Right ventricle myocardium superior (tissue), 1 donor: ENCODE data around the gene PCDH1. TPM values are rescaled to one million over a fixed set of nuclear protein-coding genes. Genes with fewer than 3 reads are reported as not detected.
"Not testable (repeated sequence)": the region's sequence is repeated elsewhere in the genome, so short reads cannot be mapped to it uniquely, and the experiment has no call there.

Experiments used
- ATAC-seq: fragments of 200-7000 bp; cut with Tn5 transposase; one replicate; pipeline ENCODE4 v1.9.1; 2020; ENCODE audit warnings: mild to moderate bottlenecking; ENCODE audit not compliant: poor library complexity
- DNase-seq: peaks from one replicate; pipeline ENCODE4 v3.0.0-alpha.2; 2020
- intact Hi-C: fragments of 100-400 bp; cut with DNase I; formaldehyde crosslinking; loops from one replicate; pipeline ENCODE4 v1.11.2; 2022
- total RNA-seq: library from RNA; stranded (reverse); fragmentation: NEBNext Ultra II Directional; extraction: Animal tissue kit (Norgen Biotek cat#: 25700); gene quantifications from one replicate; pipeline ENCODE4 v1.2.1, GENCODE V29; 2021
- donor health status: DM: no; HTN: yes; CAD: no; lungs with severe emphysema.

Gene PCDH1
- total RNA-seq, 1 donor from 2014 or later = 15.8 TPM

DNA sequence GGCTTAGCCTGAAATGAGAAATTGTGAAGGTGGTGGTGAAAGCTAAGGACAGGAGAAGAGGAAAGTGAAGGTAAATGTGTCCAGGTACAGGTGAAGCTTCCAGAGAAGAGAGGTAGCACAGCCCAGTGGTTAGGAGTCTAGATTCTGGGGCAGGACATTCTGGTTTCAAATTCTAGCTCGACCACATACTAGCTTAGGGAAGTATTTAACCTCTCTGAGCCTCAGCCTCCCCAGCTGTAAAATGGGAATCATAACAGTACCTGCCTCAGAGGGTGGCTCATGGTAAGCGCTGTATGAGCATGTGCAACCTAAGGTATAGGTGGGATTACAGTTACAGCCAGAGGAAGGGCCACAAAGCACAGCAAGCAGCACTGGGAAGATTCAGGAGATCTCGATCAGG is 55.2 kb downstream of the PCDH1 start:
- no peak for DNase-seq
- ATAC-seq = no peak
- intact Hi-C loops = no loop called here

DNA sequence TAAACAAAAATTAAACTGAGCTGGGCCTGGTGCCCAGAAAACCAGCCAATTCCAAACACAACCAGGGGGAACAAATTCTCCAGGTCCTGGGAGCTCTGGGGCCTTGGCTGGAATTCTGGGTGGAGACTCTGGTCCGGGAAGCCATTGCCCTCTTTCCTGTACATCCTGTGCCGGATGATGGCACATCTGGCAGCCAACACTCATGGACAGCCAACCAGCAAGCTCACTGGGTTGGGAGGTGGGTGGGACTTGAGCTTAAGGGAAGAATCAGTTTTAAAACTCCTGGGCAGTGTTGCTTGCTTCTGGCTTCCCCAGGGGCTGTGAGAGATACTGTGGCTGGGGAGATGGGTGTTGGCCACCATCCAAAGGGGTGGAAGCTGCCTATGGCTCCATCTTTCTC is 56.1 kb downstream of the PCDH1 start:
- DNase-seq (peak; percentile 53), ATAC-seq (peak; percentile 29)
- intact Hi-C loops = no loop called here

DNA sequence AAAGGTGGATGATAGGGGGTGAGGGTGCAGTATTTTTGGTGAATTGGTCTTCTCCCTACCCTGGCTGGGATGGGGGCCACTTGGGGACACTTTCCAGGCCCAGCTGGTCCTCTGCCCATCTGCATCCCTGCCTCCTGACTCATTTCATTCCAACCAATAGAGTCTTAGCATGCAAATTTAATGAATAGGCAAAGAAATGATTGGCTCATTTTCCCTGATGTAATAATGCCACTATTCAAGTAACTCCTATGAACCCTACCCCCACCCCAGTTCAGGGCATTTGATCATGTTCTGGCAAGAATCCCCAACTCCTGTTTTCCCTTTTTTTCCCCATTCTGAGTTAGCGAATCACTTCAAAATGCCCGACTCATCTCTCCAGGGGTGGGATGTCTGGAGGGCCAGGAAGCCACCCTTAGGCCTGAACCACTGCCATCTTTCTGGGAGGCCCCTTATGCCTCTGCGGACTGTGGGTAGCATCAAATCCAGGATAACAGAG is 56.7 kb downstream of the PCDH1 start:
- ATAC-seq = no peak
- intact Hi-C loops = no loop called here
- DNase-seq = no peak

DNA sequence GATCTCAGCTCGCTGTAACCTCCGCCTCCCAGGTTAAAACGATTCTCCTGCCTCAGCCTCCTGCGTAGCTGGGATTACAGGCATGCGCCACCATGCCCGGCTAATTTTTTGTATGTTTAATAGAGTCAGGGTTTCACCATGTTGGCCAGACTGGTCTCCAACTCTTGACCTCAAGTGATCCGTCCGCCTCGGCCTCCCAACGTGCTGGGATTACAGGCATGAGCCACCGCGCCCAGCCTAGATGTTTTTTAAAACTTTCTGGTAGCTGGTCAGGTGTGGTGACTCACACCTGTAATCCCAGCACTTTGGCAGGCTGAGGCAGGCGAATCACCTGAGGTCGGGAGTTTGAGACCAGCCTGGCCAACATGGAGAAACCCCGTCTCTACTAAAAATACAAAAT is 57.5 kb downstream of the PCDH1 start:
- DNase-seq, ATAC-seq, intact Hi-C loops: not testable (repeated sequence)

DNA sequence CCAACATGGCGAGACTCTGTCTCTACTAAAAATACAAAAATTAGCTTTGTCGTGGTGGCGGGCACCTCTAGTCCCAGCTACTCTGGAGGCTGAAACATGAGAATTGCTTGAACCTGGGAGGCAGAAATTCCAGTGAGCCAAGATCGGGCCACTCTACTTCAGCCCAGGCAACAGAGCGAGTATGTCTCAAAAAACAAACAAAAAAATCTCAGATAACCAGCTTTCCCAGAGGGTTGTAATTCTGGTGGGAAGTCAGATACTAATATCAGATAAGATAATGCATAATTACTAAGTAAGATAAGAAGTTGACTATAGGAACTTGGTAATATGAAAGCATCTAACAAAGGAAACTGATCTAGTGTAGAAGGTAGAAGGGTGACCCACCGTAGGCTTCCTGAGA is 60.6 kb downstream of the PCDH1 start:
- ATAC-seq = no peak
- intact Hi-C loops = loop anchor here (10.0 kb wide), 1 partner anchor 113 kb away; no protein-coding TSS in a partner anchor
- DNase-seq = no peak

DNA sequence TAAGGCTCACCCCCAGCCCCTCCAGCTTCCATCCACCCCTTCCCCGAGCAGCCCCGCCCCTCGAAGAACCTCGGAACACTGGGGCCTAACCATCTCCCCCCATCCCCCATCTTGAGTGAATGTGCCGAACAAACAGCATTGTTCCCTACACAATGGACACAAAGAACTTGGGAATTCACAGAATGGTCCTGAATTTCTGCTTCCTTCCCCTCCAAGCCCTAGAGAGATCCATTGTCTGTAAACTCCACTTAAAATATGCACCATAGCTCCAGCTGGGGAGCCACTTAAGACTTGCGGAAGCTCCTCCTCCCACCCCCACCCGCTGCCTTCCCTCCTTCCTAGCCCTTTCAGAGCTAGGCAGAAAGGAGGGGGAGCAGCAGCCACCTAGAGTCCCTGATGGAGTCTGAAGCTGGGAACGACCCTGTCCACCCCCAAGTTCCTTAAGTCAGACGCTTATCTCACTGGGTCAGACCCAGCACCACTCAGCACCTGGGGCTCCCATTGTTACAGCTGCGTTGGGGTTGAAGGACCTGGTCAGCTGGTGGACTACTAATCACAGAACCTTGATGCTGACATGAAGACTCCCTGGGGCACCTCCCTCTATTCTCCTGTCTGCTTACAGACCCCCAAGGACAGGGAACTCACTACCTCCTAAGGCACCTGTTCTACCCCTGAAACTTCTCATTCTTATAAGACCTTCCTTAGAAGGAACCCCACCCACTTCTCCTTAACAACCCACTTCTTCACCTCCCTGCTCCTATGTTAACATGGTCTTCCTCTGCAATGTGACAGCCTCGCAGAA is 61.4 kb downstream of the PCDH1 start:
- no peak for DNase-seq
- intact Hi-C loops = loop anchor here (10.0 kb wide), 1 partner anchor 112 kb away; no protein-coding TSS in a partner anchor
- peak; percentile 45 for ATAC-seq

DNA sequence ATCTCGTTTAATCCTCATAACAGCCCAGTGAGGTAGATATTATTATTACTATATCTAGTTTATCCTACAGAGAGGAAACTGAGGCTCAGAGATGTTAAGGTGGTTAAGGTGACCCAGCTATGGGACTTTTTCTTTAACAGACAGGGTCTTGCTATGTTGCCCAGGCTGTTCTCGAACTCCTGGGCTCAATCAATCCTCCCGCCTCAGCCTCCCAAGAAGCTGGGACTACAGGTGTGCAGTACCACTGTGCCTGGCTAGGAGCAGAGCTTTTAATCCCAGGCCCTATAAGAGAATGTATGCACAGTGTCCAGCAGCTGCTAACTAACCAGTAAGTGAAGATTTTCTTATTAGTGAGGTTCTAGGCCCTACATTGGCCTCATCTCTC is 62.4 kb downstream of the PCDH1 start:
- DNase-seq = no peak
- intact Hi-C loops = loop anchor here (10.0 kb wide), 1 partner anchor 111 kb away; no protein-coding TSS in a partner anchor
- ATAC-seq = no peak

DNA sequence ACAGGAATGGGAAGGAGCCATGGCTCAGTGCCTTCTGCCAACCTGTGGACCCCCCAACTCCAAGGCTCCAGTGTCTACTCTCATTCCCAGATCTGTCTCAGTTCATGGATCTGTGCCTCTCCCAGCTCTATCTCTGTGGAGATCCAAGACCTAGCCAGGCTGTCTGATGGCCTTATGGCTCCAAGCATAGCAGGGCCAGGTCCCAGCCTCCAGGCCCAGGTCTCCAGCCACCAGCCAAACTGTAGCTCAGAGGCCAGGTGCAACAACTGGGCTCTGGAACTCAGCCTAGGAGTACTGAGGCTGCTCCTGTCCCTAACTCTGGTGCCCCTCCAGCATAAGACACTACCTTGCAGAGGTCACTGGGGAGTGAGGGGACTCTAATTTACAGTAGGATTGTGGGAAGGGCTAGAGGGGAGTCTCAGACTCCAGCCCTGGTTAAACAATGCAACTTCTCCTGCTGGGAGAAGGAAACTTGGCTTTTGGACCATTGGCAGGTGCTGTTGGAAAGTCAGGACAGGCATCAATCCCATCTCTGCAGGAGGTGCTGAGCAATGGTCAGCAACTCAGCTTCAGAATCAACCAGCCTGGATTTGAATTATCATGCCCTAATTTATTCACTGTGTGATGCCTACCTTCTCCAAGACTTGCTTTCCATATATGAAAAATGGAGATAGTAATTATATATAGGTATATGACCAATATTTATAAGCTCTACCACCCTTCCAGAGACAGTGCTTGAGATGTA is 63.0 kb downstream of the PCDH1 start:
- ATAC-seq (no peak), DNase-seq (no peak)
- intact Hi-C loops = loop anchor here (10.0 kb wide), 1 partner anchor 110 kb away; no protein-coding TSS in a partner anchor

DNA sequence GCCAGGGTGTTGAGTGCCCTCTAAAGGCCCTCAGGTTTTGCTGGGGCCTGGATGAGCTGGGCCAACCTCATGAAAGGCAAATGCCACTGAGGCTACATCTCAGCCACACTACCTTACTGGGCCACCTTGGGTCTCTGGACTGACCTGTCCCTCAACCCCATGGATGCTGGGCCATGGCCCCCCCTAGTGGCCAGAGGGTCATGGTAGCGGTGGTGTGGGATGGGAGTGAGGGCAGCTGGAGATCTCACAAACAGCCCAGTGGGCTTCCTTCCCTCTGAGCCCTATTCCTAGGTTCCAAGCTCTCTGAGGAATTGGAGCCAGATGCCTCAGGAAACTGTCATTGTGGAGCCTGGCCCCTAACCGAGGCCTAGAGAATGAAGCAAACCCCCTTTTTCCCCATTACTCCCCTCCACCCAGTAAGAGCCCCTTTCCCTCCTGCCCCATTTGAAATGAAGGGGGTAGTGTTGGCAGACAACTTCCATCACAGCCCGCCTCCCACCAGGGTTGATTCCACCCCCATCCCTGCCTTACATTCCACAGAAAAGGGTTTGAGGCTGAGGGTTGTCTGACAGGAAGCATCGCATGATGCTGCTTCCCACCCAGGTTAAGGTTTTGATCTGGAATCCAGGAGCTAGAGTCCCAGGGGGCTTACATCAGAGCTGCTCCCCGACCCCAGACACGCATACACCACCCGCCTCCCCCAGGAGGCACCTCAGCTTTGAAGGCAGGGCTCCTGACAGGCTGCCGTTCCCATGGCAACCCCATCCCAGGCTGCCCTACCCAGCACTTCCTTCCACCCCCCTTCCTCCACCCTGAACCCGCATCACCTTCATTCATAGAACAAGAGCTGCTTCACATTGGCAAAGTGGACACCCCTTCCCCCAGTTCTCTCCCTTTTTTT is 63.9 kb downstream of the PCDH1 start:
- ATAC-seq = peak; percentile 78
- peak; percentile 64 for DNase-seq
- intact Hi-C loops = loop anchor here (5.0 to 10.0 kb wide), 2 partner anchors 63 to 110 kb away; partner anchors contain the start of gene PCDH1

DNA sequence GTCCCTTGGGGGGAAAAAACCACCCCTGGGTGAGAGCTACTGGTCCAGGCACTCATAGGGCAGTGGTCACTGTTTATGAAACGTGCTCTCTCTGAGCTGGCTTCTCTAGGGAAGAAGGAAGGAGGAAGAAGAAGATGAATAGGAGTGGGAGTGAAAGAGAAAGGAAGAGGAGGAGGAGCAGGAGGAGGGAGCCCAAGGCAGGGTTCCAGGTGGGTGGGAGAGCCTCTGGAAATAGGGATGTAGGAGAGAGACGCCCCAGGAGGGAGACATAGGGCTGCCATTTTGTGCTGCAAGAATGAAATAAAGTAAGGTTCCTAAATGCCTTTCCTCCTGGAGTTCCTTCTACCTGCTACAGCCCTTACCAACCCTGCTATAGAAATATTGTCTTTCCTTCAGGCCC is 65.7 kb downstream of the PCDH1 start:
- intact Hi-C loops = loop anchor here (5.0 to 10.0 kb wide), 2 partner anchors 65 to 108 kb away; partner anchors contain the start of gene PCDH1
- ATAC-seq (no peak), DNase-seq (no peak)

DNA sequence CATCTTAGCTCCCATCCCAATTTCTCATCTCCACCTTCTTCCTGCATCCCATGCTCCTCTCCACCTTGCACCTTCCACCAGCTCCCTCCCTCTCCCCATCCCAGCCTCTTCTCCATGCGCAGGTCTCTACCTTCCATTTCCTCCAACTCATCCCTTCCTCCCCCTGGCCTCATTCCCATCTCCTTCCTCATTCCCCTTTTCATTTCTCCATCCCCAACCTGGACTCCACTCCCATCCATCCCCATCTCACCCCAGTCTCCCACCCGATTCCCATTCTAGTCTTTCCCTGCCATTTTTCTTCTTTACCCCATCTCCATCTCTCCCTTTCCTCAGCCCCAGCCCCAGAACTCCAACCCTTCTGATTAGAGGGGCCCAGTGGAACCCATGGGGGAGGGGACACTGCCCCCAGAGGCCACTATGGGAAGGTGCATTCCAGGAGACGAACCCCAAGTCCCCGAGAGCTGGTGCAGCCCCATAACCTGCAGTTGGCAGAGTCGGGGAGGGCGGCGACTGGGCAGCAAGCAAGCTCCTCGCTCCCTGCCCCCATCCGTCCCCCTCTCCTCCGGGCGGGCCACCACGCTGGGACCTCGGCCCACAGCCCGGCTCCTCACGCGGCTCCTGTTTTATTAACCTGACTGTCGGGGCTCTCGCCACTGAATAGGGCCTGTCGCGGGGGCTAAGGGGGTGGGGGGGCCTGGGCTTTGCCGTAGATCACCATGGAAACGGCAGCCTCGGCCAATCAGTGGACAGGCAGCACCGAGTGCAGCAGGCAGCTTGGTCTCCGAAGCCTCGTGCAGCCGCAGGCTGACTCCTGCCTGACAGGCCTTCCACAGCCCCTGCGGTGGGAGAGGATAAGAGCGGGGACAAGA is 66.7 kb downstream of the PCDH1 start:
- DNase-seq = no peak
- ATAC-seq = no peak
- intact Hi-C loops = loop anchor here (5.0 to 10.0 kb wide), 2 partner anchors 66 to 107 kb away; partner anchors contain the start of gene PCDH1

DNA sequence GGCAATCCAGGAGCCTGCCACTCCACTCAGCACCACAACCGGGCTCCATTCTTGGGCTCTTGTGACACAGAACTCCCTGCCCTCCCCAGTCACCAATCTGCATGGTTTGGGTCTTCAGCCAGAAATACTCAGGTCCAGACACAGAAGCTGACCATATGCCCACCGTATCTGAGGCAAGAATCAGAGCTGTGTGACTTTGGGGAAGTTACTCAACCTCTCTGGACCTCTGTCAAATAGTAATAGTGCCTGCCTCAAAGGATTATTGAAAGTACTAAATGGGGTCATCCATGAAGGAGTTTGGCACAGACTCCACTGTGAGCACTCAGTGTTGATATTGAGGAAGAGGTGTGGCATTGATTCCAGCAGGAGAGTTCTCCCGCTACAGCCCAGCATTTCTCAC is 67.5 kb downstream of the PCDH1 start:
- no peak for ATAC-seq
- intact Hi-C loops = loop anchor here (5.0 to 10.0 kb wide), 2 partner anchors 67 to 106 kb away; partner anchors contain the start of gene PCDH1
- no peak for DNase-seq

DNA sequence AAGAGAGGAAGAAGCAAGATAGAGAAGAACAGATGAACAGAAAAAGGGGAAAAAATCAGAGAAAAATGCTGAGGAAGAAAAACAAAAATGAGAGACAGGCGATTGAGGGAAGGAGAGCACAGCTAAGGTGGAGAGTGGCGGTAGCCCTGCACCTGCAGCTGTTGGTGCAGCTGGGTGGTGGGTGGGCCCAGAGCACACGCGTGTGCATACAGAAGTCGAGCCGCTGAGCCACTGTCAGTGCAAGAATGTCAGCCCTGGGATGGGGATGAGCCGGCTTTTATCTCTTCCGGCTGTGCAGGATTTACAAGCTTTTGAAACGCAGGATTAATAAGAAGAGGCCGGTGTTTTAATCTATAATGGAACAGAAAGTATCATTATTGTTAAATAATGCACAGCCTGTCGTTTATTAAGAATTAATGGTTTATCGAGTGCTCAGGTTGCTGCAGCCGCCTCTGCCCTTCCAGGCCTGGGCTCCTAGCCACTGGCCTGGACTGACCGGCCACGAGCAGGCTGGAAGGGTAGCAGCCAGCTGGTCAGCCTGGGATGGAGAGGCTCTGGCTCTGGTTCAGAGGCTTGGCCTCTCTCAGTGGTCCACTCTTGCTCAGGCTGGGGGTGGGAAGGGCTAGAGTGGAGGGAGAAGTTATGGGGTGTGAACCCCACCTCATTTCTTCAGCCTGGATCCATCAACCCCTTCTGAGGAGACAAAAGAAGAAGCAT is 68.7 kb downstream of the PCDH1 start:
- DNase-seq = no peak
- ATAC-seq = no peak
- intact Hi-C loops = loop anchor here (5.0 to 10.0 kb wide), 2 partner anchors 68 to 105 kb away; partner anchors contain the start of gene PCDH1

DNA sequence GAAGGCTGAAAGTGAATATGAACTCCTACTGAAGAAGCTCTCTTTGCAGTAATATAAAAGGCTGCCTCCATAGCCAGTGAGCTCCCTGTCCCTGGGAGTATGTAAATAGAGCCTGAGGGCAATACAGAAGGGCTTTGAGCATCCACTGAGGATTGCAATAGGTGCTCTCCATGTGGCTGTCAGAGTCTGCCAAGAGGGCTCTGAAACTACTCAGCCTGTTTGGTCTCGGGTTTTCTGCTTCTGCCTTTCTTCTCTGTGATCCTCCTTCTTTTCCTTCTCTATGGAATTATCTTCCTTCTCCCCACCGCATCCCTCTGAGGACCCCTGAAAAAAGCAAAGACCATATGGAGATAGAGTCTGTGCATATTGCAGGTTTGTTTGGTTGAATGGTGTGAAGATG is 69.4 kb downstream of the PCDH1 start:
- no peak for DNase-seq
- intact Hi-C loops = no loop called here
- no peak for ATAC-seq

DNA sequence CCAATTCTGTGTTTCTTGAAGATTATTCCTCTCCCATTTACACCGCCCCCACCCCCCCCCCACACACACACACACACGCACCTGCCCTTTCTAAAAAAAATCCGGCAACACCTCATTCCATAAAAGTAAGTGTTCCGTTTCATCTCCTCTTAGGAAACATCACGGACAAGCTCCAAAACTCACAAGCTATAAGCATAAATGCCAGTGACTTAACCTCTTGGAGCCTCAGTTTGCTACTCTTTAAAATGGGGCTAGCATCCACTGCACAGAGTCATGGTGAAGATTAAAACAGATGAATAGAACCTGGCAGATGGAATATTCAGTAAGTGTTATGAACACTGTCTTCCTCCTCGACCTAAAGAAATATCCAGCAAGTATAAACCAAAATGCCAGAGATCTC is 70.5 kb downstream of the PCDH1 start:
- intact Hi-C loops = no loop called here
- no peak for DNase-seq
- ATAC-seq = no peak

DNA sequence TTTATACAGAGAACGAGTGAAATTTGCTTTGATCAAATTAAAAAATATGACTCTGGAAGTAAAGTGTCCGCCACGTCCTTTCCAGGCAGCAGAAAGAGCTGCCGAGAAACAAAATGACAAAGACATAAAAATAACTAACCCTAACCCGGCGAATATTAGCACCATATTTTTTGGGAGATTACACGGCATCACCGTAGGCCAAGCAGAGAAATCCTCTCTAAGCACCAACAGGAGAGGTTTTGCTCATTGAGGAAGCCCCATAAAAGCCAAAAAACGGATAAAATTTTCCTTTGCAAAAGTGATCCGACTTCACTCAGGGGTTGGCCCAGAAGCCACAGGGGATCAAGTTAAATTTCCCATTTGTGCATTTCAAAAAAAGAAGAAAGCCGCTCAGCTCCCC is 70.9 kb downstream of the PCDH1 start:
- intact Hi-C loops = no loop called here
- ATAC-seq = no peak
- no peak for DNase-seq

DNA sequence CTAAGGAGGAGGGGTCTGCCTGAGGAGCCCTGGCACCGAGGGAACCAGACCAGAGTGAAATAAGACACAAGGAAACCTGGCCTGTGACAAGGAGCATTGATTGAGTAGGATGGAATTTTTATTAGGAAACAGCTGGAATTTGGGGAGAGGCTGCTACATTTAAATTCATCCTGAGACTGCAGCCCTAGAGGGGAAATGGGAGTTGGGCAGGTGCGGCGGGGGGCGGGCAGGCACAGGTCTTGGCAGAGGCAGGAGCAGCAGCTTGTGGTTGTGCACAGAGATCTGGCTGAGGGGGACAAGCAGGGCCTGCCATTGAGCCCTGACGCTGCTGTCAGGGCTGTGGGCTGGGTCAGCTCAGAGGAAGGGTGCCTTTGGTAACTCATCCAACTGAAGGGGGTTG is 71.6 kb downstream of the PCDH1 start:
- ATAC-seq (no peak), DNase-seq (no peak)
- intact Hi-C loops = no loop called here
